GM23338 (cell line): ENCODE results near the gene CEACAM4. TPM values are rescaled to one million over a fixed set of nuclear protein-coding genes. Genes with fewer than 3 reads are reported as not detected.

Experiments used
- ATAC-seq: fragments of 200-7000 bp; cut with Tn5 transposase; 3 replicates; pipeline ENCODE4 v1.9.1; 2020
- DNase-seq: peaks from one replicate; pipeline ENCODE4 v3.0.0-alpha.2; 2015; ENCODE audit warnings: low spot score
- H2AFZ ChIP-seq: fragments of 200-600 bp; sonication (generic); 2 replicates; pipeline ENCODE4 v1.8.0; 2016; ENCODE audit warnings: antibody characterized with exemption, mild to moderate bottlenecking, moderate library complexity
- H3F3A ChIP-seq: fragments of 200-600 bp; sonication (generic); replicated peaks from 2 replicates; pipeline ENCODE4 v1.8.0; 2017; ENCODE audit warnings: antibody characterized with exemption, mixed run types, low read depth
- H3K27ac ChIP-seq: fragments of 200-600 bp; sonication (generic); 2 replicates; pipeline ENCODE4 v1.6.1; 2016; ENCODE audit warnings: low read depth
- H3K27me3 ChIP-seq: fragments of 200-600 bp; sonication (generic); 2 replicates; pipeline ENCODE4 v1.8.0; 2016; ENCODE audit warnings: mild to moderate bottlenecking, mixed run types, moderate library complexity; ENCODE audit not compliant: insufficient read depth
- H3K36me3 ChIP-seq: fragments of 200-600 bp; sonication (generic); 2 replicates; pipeline ENCODE4 v1.8.0; 2016; ENCODE audit warnings: mild to moderate bottlenecking; ENCODE audit not compliant: insufficient read depth
- H3K4me1 ChIP-seq: fragments of 200-600 bp; sonication (generic); 2 replicates; pipeline ENCODE4 v1.8.0; 2016; ENCODE audit warnings: mild to moderate bottlenecking, moderate library complexity; ENCODE audit not compliant: insufficient read depth
- H3K4me2 ChIP-seq: fragments of 200-600 bp; sonication (generic); 2 replicates; pipeline ENCODE4 v1.7.1; 2017; ENCODE audit warnings: mixed run types
- H3K4me3 ChIP-seq: fragments of 200-600 bp; sonication (generic); 2 replicates; pipeline ENCODE4 v1.6.1; 2016; ENCODE audit warnings: mixed run types
- H3K79me2 ChIP-seq: fragments of 200-600 bp; sonication (generic); replicated peaks from 2 replicates; pipeline ENCODE4 v1.8.0; 2017; ENCODE audit warnings: mild to moderate bottlenecking; ENCODE audit not compliant: insufficient read depth
- H3K9me2 ChIP-seq: fragments of 200-600 bp; sonication (generic); 2 replicates; pipeline ENCODE4 v1.8.0; 2017; ENCODE audit not compliant: insufficient read depth
- H4K20me1 ChIP-seq: fragments of 200-600 bp; sonication (generic); replicated peaks from 2 replicates; pipeline ENCODE4 v1.8.0; 2017; ENCODE audit warnings: mild to moderate bottlenecking; ENCODE audit not compliant: insufficient read depth
- H3K27ac Mint-ChIP-seq: 2 replicates; pipeline ENCODE4 v1.8.0; 2020; ENCODE audit warnings: inconsistent platforms, mild to moderate bottlenecking, moderate library complexity, mixed read lengths
- H3K27me3 Mint-ChIP-seq: 3 replicates; pipeline ENCODE4 v1.8.0; 2022; ENCODE audit warnings: low read depth, mild to moderate bottlenecking, moderate library complexity, mixed read lengths, inconsistent platforms; ENCODE audit not compliant: insufficient read depth, poor library complexity
- H3K36me3 Mint-ChIP-seq: 3 replicates; pipeline ENCODE4 v1.8.0; 2021; ENCODE audit warnings: low read depth, mild to moderate bottlenecking, inconsistent platforms, moderate library complexity, mixed read lengths
- H3K4me1 Mint-ChIP-seq: 3 replicates; pipeline ENCODE4 v1.8.0; 2020; ENCODE audit warnings: mild to moderate bottlenecking, inconsistent platforms, mixed read lengths
- H3K4me3 Mint-ChIP-seq: 3 replicates; pipeline ENCODE4 v1.8.0; 2021; ENCODE audit warnings: moderate library complexity, mild to moderate bottlenecking, inconsistent platforms, mixed read lengths
- H3K9me3 Mint-ChIP-seq: 3 replicates; pipeline ENCODE4 v1.8.0; 2020; ENCODE audit warnings: moderate library complexity, mild to moderate bottlenecking, inconsistent platforms, mixed read lengths
- CREB1 ChIP-seq: fragments of 250-450 bp; sonication (Bioruptor Pico); IDR thresholded peaks from 2 replicates; pipeline ENCODE4 v1.5.0; 2020; ENCODE audit warnings: low read depth, mild to moderate bottlenecking, moderate library complexity
- EZH2 ChIP-seq: fragments of 200-600 bp; sonication (generic); IDR thresholded peaks from one replicate; pipeline ENCODE4 v1.8.0; 2017; ENCODE audit warnings: antibody characterized with exemption, mild to moderate bottlenecking, low read depth; ENCODE audit not compliant: unreplicated experiment
- EZH2phosphoT487 ChIP-seq: fragments of 200-600 bp; sonication (generic); IDR thresholded peaks from one replicate; pipeline ENCODE4 v1.8.1; 2018; ENCODE audit warnings: antibody characterized with exemption; ENCODE audit not compliant: unreplicated experiment
- JUNB ChIP-seq: IDR thresholded peaks from one replicate; pipeline ENCODE4 v1.6.1; 2016; ENCODE audit warnings: antibody characterized with exemption; ENCODE audit not compliant: unreplicated experiment
- NANOG ChIP-seq: IDR thresholded peaks from 2 replicates; pipeline ENCODE4 v1.6.1; 2016; ENCODE audit warnings: antibody characterized with exemption, borderline replicate concordance
- POLR2AphosphoS5 ChIP-seq: IDR thresholded peaks from 2 replicates; pipeline ENCODE4 v1.6.1; 2016; ENCODE audit warnings: antibody characterized with exemption, low read depth
- ZNF114 ChIP-seq: fragments of 250-450 bp; sonication (Bioruptor Pico); IDR thresholded peaks from 2 replicates; pipeline ENCODE4 v1.5.0; 2020; ENCODE audit warnings: mild to moderate bottlenecking, moderate library complexity
- ZNF331 ChIP-seq: fragments of 250-450 bp; sonication (Bioruptor Pico); IDR thresholded peaks from 2 replicates; pipeline ENCODE4 v1.5.0; 2020; ENCODE audit warnings: low read depth, mild to moderate bottlenecking, moderate library complexity
- polyA plus RNA-seq: library from polyadenylated mRNA; unstranded; fragments of >200 nt; fragmentation: Nextera tagmentation; extraction: Ambion mirVana; gene quantifications from 2 replicates; pipeline ENCODE4 v1.2.1, GENCODE V29; 2016
- total RNA-seq: library from RNA; depleted of rRNA; stranded (reverse); fragments of >200 nt; shearing (Covaris generic); gene quantifications from 2 replicates; pipeline ENCODE4 v1.2.3, GENCODE V29; 2014
- TF ChIP-seq, protein P1 (sequence below), 2 experiments: fragments of 200-600 bp in 1 of 2; sonication (generic) in 1 of 2; conservative IDR thresholded peaks; 2 replicates each; pipeline versions ENCODE4 v1.5.1 to v1.6.1; 2016 to 2017; ENCODE audit warnings: antibody characterized with exemption in 2 of 2, low read depth in 2 of 2, mild to moderate bottlenecking in 2 of 2, moderate library complexity in 1 of 2
- TF ChIP-seq, protein P2 (sequence below): IDR thresholded peaks from 2 replicates; pipeline ENCODE4 v1.6.1; 2016; ENCODE audit warnings: antibody characterized with exemption
- TF ChIP-seq, protein P3 (sequence below): IDR thresholded peaks from one replicate; pipeline ENCODE4 v1.6.1; 2018; ENCODE audit warnings: antibody characterized with exemption; ENCODE audit not compliant: unreplicated experiment

Gene CEACAM4
- total and polyA plus RNA-seq, 2 experiments from 2014 or later = not detected

DNA sequence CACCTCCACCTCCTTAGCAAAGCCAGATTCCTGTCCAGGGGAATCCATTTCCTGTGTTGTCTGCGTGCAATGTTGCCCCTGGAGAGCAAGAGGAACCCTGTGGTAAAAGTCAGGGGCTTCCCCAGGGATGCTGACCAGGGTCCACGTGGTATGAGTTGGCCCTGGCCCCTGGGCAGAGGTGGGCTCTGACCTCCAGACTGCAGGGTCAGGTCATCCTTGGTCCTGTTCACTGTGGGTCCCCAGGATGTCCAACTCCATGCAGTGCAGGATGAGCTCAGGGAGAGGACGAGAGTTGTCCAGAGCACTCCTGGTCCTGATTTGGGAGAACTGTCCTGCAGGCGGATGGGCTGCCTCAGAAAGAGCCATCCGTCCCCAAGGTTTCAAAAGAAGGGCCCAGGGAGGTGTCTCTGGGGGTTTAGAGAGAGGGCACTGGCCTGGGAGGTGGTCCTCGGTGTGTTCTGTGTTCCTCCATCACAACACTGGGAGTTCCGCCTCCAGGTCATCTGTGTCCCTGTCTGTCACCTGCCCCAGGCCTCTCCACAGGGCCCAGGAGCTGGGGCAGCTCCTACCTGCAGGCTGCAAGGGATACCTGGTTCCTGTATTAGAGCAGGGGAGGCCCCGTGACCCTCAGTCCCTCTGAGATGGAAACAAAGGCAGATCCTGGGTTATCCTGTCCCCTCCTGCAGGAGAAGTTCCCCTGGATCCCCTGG lies 1.2 kb upstream of the CEACAM4 start:
- H3K27me3 ChIP-seq = no peaks in the 10 kb centered on the region
- TF ChIP-seq ZNF114 (CRISPR knock-in tag) = no peak
- TF ChIP-seq EZH2 = no peak
- TF ChIP-seq, protein P1, sequence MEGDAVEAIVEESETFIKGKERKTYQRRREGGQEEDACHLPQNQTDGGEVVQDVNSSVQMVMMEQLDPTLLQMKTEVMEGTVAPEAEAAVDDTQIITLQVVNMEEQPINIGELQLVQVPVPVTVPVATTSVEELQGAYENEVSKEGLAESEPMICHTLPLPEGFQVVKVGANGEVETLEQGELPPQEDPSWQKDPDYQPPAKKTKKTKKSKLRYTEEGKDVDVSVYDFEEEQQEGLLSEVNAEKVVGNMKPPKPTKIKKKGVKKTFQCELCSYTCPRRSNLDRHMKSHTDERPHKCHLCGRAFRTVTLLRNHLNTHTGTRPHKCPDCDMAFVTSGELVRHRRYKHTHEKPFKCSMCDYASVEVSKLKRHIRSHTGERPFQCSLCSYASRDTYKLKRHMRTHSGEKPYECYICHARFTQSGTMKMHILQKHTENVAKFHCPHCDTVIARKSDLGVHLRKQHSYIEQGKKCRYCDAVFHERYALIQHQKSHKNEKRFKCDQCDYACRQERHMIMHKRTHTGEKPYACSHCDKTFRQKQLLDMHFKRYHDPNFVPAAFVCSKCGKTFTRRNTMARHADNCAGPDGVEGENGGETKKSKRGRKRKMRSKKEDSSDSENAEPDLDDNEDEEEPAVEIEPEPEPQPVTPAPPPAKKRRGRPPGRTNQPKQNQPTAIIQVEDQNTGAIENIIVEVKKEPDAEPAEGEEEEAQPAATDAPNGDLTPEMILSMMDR (conservative IDR thresholded peaks at IDR 0.05; ENCODE audit: low read depth in 2 of 2) = no peak
- TF ChIP-seq, protein P2, sequence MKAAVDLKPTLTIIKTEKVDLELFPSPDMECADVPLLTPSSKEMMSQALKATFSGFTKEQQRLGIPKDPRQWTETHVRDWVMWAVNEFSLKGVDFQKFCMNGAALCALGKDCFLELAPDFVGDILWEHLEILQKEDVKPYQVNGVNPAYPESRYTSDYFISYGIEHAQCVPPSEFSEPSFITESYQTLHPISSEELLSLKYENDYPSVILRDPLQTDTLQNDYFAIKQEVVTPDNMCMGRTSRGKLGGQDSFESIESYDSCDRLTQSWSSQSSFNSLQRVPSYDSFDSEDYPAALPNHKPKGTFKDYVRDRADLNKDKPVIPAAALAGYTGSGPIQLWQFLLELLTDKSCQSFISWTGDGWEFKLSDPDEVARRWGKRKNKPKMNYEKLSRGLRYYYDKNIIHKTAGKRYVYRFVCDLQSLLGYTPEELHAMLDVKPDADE = no peak
- no peak for TF ChIP-seq JUNB
- TF ChIP-seq ZNF331 = no peak
- TF ChIP-seq, protein P3, sequence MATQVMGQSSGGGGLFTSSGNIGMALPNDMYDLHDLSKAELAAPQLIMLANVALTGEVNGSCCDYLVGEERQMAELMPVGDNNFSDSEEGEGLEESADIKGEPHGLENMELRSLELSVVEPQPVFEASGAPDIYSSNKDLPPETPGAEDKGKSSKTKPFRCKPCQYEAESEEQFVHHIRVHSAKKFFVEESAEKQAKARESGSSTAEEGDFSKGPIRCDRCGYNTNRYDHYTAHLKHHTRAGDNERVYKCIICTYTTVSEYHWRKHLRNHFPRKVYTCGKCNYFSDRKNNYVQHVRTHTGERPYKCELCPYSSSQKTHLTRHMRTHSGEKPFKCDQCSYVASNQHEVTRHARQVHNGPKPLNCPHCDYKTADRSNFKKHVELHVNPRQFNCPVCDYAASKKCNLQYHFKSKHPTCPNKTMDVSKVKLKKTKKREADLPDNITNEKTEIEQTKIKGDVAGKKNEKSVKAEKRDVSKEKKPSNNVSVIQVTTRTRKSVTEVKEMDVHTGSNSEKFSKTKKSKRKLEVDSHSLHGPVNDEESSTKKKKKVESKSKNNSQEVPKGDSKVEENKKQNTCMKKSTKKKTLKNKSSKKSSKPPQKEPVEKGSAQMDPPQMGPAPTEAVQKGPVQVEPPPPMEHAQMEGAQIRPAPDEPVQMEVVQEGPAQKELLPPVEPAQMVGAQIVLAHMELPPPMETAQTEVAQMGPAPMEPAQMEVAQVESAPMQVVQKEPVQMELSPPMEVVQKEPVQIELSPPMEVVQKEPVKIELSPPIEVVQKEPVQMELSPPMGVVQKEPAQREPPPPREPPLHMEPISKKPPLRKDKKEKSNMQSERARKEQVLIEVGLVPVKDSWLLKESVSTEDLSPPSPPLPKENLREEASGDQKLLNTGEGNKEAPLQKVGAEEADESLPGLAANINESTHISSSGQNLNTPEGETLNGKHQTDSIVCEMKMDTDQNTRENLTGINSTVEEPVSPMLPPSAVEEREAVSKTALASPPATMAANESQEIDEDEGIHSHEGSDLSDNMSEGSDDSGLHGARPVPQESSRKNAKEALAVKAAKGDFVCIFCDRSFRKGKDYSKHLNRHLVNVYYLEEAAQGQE = no peak
- TF ChIP-seq POLR2AphosphoS5 = no peak
- peaks cover 20% of the 10 kb centered on the region for H3K9me3 Mint-ChIP-seq
- peaks cover 14% of the 10 kb centered on the region for H3K27me3 Mint-ChIP-seq
- no peak overlapping the region for H3K4me2 ChIP-seq
- H2AFZ ChIP-seq = no peak overlapping the region
- no peaks in the 10 kb centered on the region for H3K36me3 Mint-ChIP-seq
- H3K4me3 ChIP-seq = no peak overlapping the region
- no peaks in the 10 kb centered on the region for H3K36me3 ChIP-seq
- H3K4me1 ChIP-seq = no peaks in the 10 kb centered on the region
- no peaks in the 10 kb centered on the region for H3K79me2 ChIP-seq
- H4K20me1 ChIP-seq = no peaks in the 10 kb centered on the region
- no peaks in the 10 kb centered on the region for H3K9me2 ChIP-seq
- no peak overlapping the region for H3K27ac ChIP-seq
- H3K27ac Mint-ChIP-seq = no peak overlapping the region
- H3F3A ChIP-seq = no peaks in the 10 kb centered on the region
- no peaks in the 10 kb centered on the region for H3K4me1 Mint-ChIP-seq
- DNase-seq = no peak
- ATAC-seq = no peak
- no peak overlapping the region for H3K4me3 Mint-ChIP-seq

DNA sequence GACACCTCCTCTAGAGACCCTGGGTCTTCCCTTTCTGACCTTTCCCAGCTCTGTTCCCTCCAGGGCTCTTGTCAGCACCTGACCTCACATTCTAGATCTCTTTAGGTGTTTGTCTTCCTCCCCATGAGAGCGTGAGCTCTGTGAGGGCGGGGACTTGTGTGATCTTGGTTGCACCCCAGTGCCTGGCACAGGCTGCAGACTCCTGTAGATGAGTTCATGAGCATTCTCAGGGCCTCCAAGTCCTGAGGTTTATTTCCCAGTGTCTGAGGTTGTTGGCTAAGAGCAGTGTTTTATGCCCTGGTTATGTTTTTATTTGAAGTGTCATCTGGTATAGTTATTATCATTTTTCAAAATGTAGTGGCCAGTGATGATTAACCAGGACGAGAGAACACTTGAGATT lies 596 bp downstream of the CEACAM4 start:
- Histone ChIP-seq H3K4me3 (no peak overlapping the region), H3K9me2 (no peaks in the 10 kb centered on the region), H3K4me2 (no peak overlapping the region), H4K20me1 (no peaks in the 10 kb centered on the region), H3K36me3 (no peaks in the 10 kb centered on the region), H3K27ac (no peak overlapping the region), H2AFZ (no peak overlapping the region), H3K4me1 (no peaks in the 10 kb centered on the region), H3K27me3 (no peaks in the 10 kb centered on the region), H3K79me2 (no peaks in the 10 kb centered on the region), H3F3A (no peaks in the 10 kb centered on the region)
- Mint-ChIP-seq H3K9me3 (peaks cover 12% of the 10 kb centered on the region; the same call in 1 of the 3 replicates), H3K4me3 (no peak overlapping the region), H3K27me3 (peaks cover 18% of the 10 kb centered on the region), H3K27ac (no peak overlapping the region), H3K36me3 (no peaks in the 10 kb centered on the region), H3K4me1 (no peaks in the 10 kb centered on the region)
- DNase-seq (no peak), ATAC-seq (no peak)
- no peak for TF ChIP-seq EZH2phosphoT487
- TF ChIP-seq NANOG = no peak
- TF ChIP-seq, protein P2 = no peak
- TF ChIP-seq CREB1 (CRISPR knock-in tag) = no peak
- no peak for TF ChIP-seq EZH2
- TF ChIP-seq, protein P1 (conservative IDR thresholded peaks at IDR 0.05; ENCODE audit: low read depth in 2 of 2) = no peak
- TF ChIP-seq ZNF114 (CRISPR knock-in tag) = no peak
